Psoas muscle (tissue), 8 donors: Measurements from ENCODE around the gene DOCK10. TPM values are rescaled to one million over a fixed set of nuclear protein-coding genes. Genes with fewer than 3 reads are reported as not detected.

Source experiments
- ATAC-seq, 4 donors: fragments of 200-7000 bp; cut with Tn5 transposase; one replicate each; pipeline ENCODE4 v1.9.1; 2020; ENCODE audit warnings: moderate library complexity in 3 of 4, mild to moderate bottlenecking in 2 of 4
- DNase-seq, 2 donors: peaks; one replicate each; pipeline ENCODE4 v3.0.0-alpha.2; 2020
- H3K27ac ChIP-seq: fragments of 200-600 bp; one replicate; pipeline ENCODE4 v1.8.0; 2022
- H3K27me3 ChIP-seq, 3 donors: fragments of 200-600 bp in 1 of 3; one replicate each; pipeline versions ENCODE4 v1.6.1 to v1.8.0; 2013 to 2022; ENCODE audit warnings: low read length in 2 of 3, mild to moderate bottlenecking in 2 of 3, moderate library complexity in 1 of 3; ENCODE audit not compliant: insufficient read depth in 3 of 3
- H3K36me3 ChIP-seq, 2 donors: fragments of 200-600 bp in 1 of 2; one replicate each; pipeline versions ENCODE4 v1.6.1 to v1.8.0; 2013 to 2022; ENCODE audit warnings: low read depth in 1 of 2, mild to moderate bottlenecking in 1 of 2, moderate library complexity in 1 of 2; ENCODE audit not compliant: insufficient read depth in 1 of 2
- H3K4me1 ChIP-seq: fragments of 200-600 bp; one replicate; pipeline ENCODE4 v1.8.0; 2022
- H3K4me3 ChIP-seq: fragments of 200-600 bp; one replicate; pipeline ENCODE4 v1.8.0; 2022; ENCODE audit warnings: mild to moderate bottlenecking
- H3K9me3 ChIP-seq: fragments of 200-600 bp; one replicate; pipeline ENCODE4 v1.8.0; 2022
- CTCF ChIP-seq: fragments of 200-600 bp; IDR thresholded peaks from one replicate; pipeline ENCODE4 v1.8.0; 2022; ENCODE audit warnings: antibody characterized with exemption
- WGBS, 3 donors: extraction: QIAGEN DNeasy Blood & Tissue Kit; methylation state at CpG; one replicate each; pipeline versions ENCODE4 v1.1.6 to v1.1.7; 2013; 5-methylcytosine and 5-hydroxymethylcytosine counted together
- intact Hi-C, 2 donors: fragments of 100-400 bp; cut with DNase I; formaldehyde crosslinking; loops; one replicate each; pipeline versions ENCODE4 v1.11.0 to v1.14.2; 2022
- polyA plus RNA-seq, 3 donors: library from polyadenylated mRNA; stranded (reverse); fragments of 200-250 nt; gene quantifications; one replicate each; pipeline ENCODE4 v1.2.3, GENCODE V29; 2013
- total RNA-seq, 4 donors: library from RNA; stranded (reverse); fragmentation: NEBNext Ultra II Directional in 2 of 4; extraction: Animal tissue kit (Norgen Biotek cat#: 25700) in 2 of 4; gene quantifications; one replicate each; pipeline versions ENCODE4 v1.2.1 to v1.2.4, GENCODE V29; 2021 to 2023
- donor health status: healthy with polysubstance abuse.
- donor health status: DM: no; HTN: no; CAD: no; lungs with moderate emphysema.
- donor health status: Bipolar disorder and iron deficiency.
- donor health status: healthy.
- donor health status: DM: yes; HTN: yes; CAD: no.
- donor health status: DM: no; HTN: no; CAD: no.
- donor health status: DM: no; HTN: no; CAD: no.
- donor health status: DM: yes; HTN: yes; CAD: no.

DOCK10 gene
- total and polyA plus RNA-seq, 7 donors, result 0.17 to 4.4 (median 1.0) TPM

- H3K36me3 ChIP-seq, result no peaks in the 10 kb centered on the region
- no peak overlapping the region for H3K4me3 ChIP-seq
- WGBS, 3 donors, result 68 to 83% (median 70%) methylated on average over 3 of the region's 3 CpGs
- ATAC-seq (no peak), DNase-seq (no peak)
- no peaks in the 10 kb centered on the region for H3K9me3 ChIP-seq
- H3K27ac ChIP-seq, result no peak overlapping the region
- TF ChIP-seq CTCF, result no peak
- H3K27me3 ChIP-seq, result no peaks in the 10 kb centered on the region
- intact Hi-C loops, result no loop called here
- H3K4me1 ChIP-seq, result no peaks in the 10 kb centered on the region
Measured at GRCh38 chr2:225020168-225020849, 22.0 kb downstream of the DOCK10 start.

- no peaks in the 10 kb centered on the region for H3K4me1 ChIP-seq
- no peaks in the 10 kb centered on the region for H3K9me3 ChIP-seq
- H3K27ac ChIP-seq, result no peak overlapping the region
- 90 to 92% (median 91%) methylated on average over 4 of the region's 4 CpGs for WGBS, 3 donors
- no peaks in the 10 kb centered on the region for H3K27me3 ChIP-seq
- H3K36me3 ChIP-seq, result no peaks in the 10 kb centered on the region
- ATAC-seq (no peak), DNase-seq (no peak)
- intact Hi-C loops, result no loop called here
- no peak overlapping the region for H3K4me3 ChIP-seq
- TF ChIP-seq CTCF, result no peak
Measured at GRCh38 chr2:225019105-225019504, 23.2 kb downstream of the DOCK10 start.

- intact Hi-C loops, result no loop called here
- no peak for DNase-seq
- Histone ChIP-seq H3K27ac (no peak overlapping the region), H3K9me3 (no peaks in the 10 kb centered on the region), H3K4me3 (no peak overlapping the region), H3K4me1 (no peaks in the 10 kb centered on the region), H3K36me3 (no peaks in the 10 kb centered on the region), H3K27me3 (no peaks in the 10 kb centered on the region)
- ATAC-seq, result no peak
- no peak for TF ChIP-seq CTCF
- 58 to 71% (median 59%) methylated on average over 3 of the region's 3 CpGs for WGBS, 3 donors
Measured at GRCh38 chr2:225017713-225018112, 24.6 kb downstream of the DOCK10 start.

GRCh38 chr2:225017098-225017685 is 25.1 kb downstream of the DOCK10 start:
- intact Hi-C loops, result no loop called here
- Histone ChIP-seq H3K36me3 (no peaks in the 10 kb centered on the region), H3K4me3 (no peak overlapping the region), H3K4me1 (no peaks in the 10 kb centered on the region), H3K27me3 (no peaks in the 10 kb centered on the region), H3K9me3 (no peaks in the 10 kb centered on the region), H3K27ac (no peak overlapping the region)
- no peak for DNase-seq
- 93 to 98% (median 95%) methylated on average over 2 of the region's 2 CpGs for whole genome bisulfite sequencing, 3 donors
- TF ChIP-seq CTCF, result no peak
- no peak for ATAC-seq
